Measurements from ENCODE around the gene KAT5. TPM values are rescaled to one million over a fixed set of nuclear protein-coding genes. Genes with fewer than 3 reads are reported as not detected.

KAT5 gene
- total and polyA plus RNA-seq, 2 of the 13 experiments (the other 11 are each of a cell fraction or from before 2014, with no cell fraction given): 35.2 to 48.3 TPM

GRCh38 chr11:65662799-65663638 is 49.0 kb upstream of the KAT5 start, which contains the start of gene RELA (continued):
- 0 out of 2 replicates have a peak, but pooled peaks have one; percentile 38 for TF ChIP-seq SMAD1 (CRISPR knock-in tag; IDR thresholded peaks at IDR 0.05; ENCODE audit: borderline replicate concordance, low read depth)
- no peak for TF ChIP-seq TRAFD1 (CRISPR knock-in tag; IDR thresholded peaks at IDR 0.05; ENCODE audit: borderline replicate concordance)
- no peak for TF ChIP-seq ADNP (CRISPR knock-in tag; IDR thresholded peaks at IDR 0.05)
- no peak for TF ChIP-seq ZNF251 (CRISPR knock-in tag; IDR thresholded peaks at IDR 0.05)
- TF ChIP-seq MIXL1 (CRISPR knock-in tag; IDR thresholded peaks at IDR 0.05): no peak
- TF ChIP-seq NFE2L1 (CRISPR knock-in tag; IDR thresholded peaks at IDR 0.05; ENCODE audit: borderline replicate concordance): no peak
- no peak for TF ChIP-seq JUNB (CRISPR knock-in tag; IDR thresholded peaks at IDR 0.05; ENCODE audit: borderline replicate concordance)
- TF ChIP-seq ZNF576 (CRISPR knock-in tag; IDR thresholded peaks at IDR 0.05): no peak
- no peak for TF ChIP-seq ZBTB34 (CRISPR knock-in tag; IDR thresholded peaks at IDR 0.05)
- no peak; the same call in 1 of the 2 replicates for TF ChIP-seq ETV6 (CRISPR knock-in tag; conservative IDR thresholded peaks at IDR 0.05)
- no peak for TF ChIP-seq RELA (CRISPR knock-in tag; IDR thresholded peaks at IDR 0.05)
- no peak for TF ChIP-seq MIER3 (CRISPR knock-in tag; IDR thresholded peaks at IDR 0.05; ENCODE audit: borderline replicate concordance)
- TF ChIP-seq DPF2 (CRISPR knock-in tag; IDR thresholded peaks at IDR 0.05; ENCODE audit: borderline replicate concordance, low read depth): no peak
- no peak for TF ChIP-seq MBD4 (IDR thresholded peaks at IDR 0.05; ENCODE audit: borderline replicate concordance, low read length)
- TF ChIP-seq U2AF2 (IDR thresholded peaks at IDR 0.05; ENCODE audit: low read depth, low read length): no peak
- no peak for TF ChIP-seq RFXANK (CRISPR knock-in tag; IDR thresholded peaks at IDR 0.05)
- no peak for TF ChIP-seq ZNF253 (CRISPR knock-in tag; IDR thresholded peaks at IDR 0.05; ENCODE audit: borderline replicate concordance)
- TF ChIP-seq PLRG1 (conservative IDR thresholded peaks at IDR 0.05): no peak
- TF ChIP-seq ZNF777 (CRISPR knock-in tag; IDR thresholded peaks at IDR 0.05): peak; percentile 73
- TF ChIP-seq ZNF142 (CRISPR knock-in tag; IDR thresholded peaks at IDR 0.05): peak; percentile 91
- no peak for TF ChIP-seq AGO1 (IDR thresholded peaks at IDR 0.05; ENCODE audit: low read depth, low read length, poor library complexity, severe bottlenecking)
- no peak; the same call in 1 of the 2 replicates for TF ChIP-seq RARA (CRISPR knock-in tag; IDR thresholded peaks at IDR 0.05)
